H1 (cell line): ENCODE data around the gene NKAIN1. TPM values are rescaled to one million over a fixed set of nuclear protein-coding genes. Genes with fewer than 3 reads are reported as not detected.

Experiments used
- GTF2F1 ChIP-seq: IDR thresholded peaks from 2 replicates; pipeline ENCODE4 v1.6.1; 2012; ENCODE audit warnings: low read depth, low read length, improper control_type of control experiment, borderline replicate concordance
- MAX ChIP-seq: IDR thresholded peaks from 2 replicates; pipeline ENCODE4 v1.6.1; 2012; ENCODE audit warnings: inconsistent platforms
- SP2 ChIP-seq: IDR thresholded peaks from 2 replicates; pipeline ENCODE4 v1.6.1; 2012; ENCODE audit warnings: mild to moderate bottlenecking, low read length, inconsistent platforms
- polyA plus RNA-seq, 7 experiments: library from polyadenylated mRNA; depleted of rRNA in 3 of 7; stranded (reverse) in 5 of 7; unstranded in 2 of 7; fragments of >200 nt in 5 of 7; fragments of 200-250 nt in 2 of 7; gene quantifications; 1 replicate in 5 of 7; 2 replicates in 1 of 7; 4 replicates in 1 of 7; pipeline versions ENCODE4 v1.2.1 to v1.2.3, GENCODE V29; 2011 to 2013; ENCODE audit warnings: missing spikeins in 2 of 7, mixed read lengths in 2 of 7
- total RNA-seq: library from RNA; stranded (reverse); fragmentation: NEBNext Ultra II Directional; extraction: Animal tissue kit (Norgen Biotek cat#: 25700); gene quantifications from 2 replicates; pipeline ENCODE4 v1.2.1, GENCODE V29; 2021
- TF ChIP-seq, protein P1 (sequence below): IDR thresholded peaks from 2 replicates; pipeline ENCODE4 v1.6.1; 2011; ENCODE audit warnings: low read depth, mild to moderate bottlenecking, low read length; ENCODE audit not compliant: insufficient read depth

NKAIN1 gene
- total and polyA plus RNA-seq, 2 of the 8 experiments (the other 6 are each of a cell fraction or from before 2014, with no cell fraction given), result 59.3 to 66.9 TPM

- TF ChIP-seq GTF2F1, result no peak
- TF ChIP-seq, protein P1, sequence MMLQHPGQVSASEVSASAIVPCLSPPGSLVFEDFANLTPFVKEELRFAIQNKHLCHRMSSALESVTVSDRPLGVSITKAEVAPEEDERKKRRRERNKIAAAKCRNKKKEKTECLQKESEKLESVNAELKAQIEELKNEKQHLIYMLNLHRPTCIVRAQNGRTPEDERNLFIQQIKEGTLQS, result no peak
- TF ChIP-seq MAX, result no peak
- no peak for TF ChIP-seq SP2
These were observed 11.7 kb downstream of the NKAIN1 start (continued) for GRCh38 chr1:31227891-31228568.
